OCI-LY1 (cell line): ENCODE measurements around the gene LNX1.

Experiments
- EZH2 ChIP-seq: fragments of 200-600 bp; sonication (generic), shearing (Covaris generic); IDR thresholded peaks from 2 replicates; pipeline ENCODE4 v1.8.0; 2017; ENCODE audit warnings: borderline replicate concordance, mixed run types, mild to moderate bottlenecking, antibody characterized with exemption, low read length, moderate library complexity, mixed read lengths
- TF ChIP-seq, protein P1 (sequence below): fragments of 200-600 bp; sonication (generic), shearing (Covaris generic); IDR thresholded peaks from 2 replicates; pipeline ENCODE4 v1.5.1; 2017; ENCODE audit warnings: mild to moderate bottlenecking, antibody characterized with exemption, low read length, moderate library complexity, mixed read lengths

DNA sequence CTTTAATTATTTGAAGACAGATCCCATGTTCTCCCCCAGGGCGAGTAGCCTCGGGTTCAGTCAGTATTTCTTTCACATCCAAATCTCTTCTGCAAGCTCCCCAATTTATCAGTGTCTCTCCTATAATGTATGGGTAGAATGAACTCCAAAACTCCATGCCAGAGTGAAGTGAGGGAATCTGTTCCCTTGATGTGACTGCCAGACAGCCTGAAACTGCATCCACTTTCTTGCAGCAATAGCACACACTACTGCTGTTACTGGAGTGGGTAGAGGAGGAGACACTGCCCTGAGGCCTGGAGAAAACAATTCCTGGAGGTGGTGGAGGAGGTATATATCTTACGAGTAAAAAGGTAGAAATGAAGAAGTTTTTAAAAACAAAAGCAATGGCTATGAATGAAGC is 11.0 kb downstream of the LNX1 start:
- TF ChIP-seq, protein P1, sequence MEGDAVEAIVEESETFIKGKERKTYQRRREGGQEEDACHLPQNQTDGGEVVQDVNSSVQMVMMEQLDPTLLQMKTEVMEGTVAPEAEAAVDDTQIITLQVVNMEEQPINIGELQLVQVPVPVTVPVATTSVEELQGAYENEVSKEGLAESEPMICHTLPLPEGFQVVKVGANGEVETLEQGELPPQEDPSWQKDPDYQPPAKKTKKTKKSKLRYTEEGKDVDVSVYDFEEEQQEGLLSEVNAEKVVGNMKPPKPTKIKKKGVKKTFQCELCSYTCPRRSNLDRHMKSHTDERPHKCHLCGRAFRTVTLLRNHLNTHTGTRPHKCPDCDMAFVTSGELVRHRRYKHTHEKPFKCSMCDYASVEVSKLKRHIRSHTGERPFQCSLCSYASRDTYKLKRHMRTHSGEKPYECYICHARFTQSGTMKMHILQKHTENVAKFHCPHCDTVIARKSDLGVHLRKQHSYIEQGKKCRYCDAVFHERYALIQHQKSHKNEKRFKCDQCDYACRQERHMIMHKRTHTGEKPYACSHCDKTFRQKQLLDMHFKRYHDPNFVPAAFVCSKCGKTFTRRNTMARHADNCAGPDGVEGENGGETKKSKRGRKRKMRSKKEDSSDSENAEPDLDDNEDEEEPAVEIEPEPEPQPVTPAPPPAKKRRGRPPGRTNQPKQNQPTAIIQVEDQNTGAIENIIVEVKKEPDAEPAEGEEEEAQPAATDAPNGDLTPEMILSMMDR: no peak
- TF ChIP-seq EZH2: no peak
